NCI-H187 (cell line): ENCODE measurements around the gene GRID2.

Experiments
- DNase-seq, 2 experiments: peaks; one replicate each; lab custom pipeline; 2025; lab: John Stamatoyannopoulos, UW

The GRID2 gene

GRCh38 chr4:92714640-92715039 is 410.9 kb downstream of the GRID2 start:
- no peak for DNase-seq

- DNase-seq: no peak
Observed at GRCh38 chr4:92733231-92733630, 429.5 kb downstream of the GRID2 start.

GRCh38 chr4:92735025-92735665 is 431.4 kb downstream of the GRID2 start:
- no peak for DNase-seq

DNA sequence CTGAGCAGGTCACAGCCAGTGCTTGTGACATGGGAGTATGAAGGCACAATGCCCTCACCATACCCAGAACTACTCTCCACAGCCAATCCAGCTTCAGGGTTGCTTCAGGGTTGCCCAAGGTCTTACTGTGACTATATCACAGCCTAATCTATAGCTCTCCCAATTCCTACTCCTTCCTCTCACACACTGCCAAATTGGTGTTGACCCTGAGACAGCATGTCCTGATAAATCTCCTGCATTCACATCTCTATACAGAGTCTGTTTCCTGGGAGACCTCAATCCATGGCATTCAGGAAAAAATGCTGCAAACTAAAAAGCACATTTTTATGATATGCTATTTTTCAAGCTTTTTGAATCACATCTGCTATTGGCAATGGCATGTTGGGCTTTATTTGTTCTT is 456.7 kb downstream of the GRID2 start:
- no peak for DNase-seq

- DNase-seq: no peak
Observed at GRCh38 chr4:92776080-92776479, 472.3 kb downstream of the GRID2 start.

GRCh38 chr4:92789741-92790140 is 486.0 kb downstream of the GRID2 start:
- DNase-seq: no peak

DNA sequence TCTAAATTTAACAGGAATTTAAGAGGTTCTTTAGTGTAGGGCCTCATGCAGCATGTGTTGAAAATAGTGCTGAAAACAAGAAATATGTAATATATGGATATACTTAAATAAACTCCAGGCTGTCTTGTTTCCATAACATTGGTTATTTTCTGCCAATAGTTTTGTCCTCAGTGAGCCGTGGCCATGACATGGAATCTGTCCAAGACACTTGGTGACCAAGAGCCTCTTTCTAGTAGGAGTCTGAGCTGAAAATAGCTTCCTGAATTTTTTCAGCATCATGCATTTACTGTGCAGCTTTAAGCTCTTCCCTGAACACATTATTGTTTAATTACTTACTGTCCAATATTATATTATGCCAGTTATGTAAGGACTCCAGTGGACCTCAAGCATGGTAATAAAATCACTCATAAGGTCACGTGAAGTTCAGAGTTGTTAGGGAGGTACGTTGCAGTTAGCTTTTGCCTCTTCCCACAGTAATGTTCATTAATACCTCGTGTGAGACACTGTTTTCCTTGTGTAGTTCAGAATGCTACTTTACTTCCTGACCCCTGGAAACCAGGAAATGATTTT is 488.2 kb downstream of the GRID2 start:
- no peak for DNase-seq

DNA sequence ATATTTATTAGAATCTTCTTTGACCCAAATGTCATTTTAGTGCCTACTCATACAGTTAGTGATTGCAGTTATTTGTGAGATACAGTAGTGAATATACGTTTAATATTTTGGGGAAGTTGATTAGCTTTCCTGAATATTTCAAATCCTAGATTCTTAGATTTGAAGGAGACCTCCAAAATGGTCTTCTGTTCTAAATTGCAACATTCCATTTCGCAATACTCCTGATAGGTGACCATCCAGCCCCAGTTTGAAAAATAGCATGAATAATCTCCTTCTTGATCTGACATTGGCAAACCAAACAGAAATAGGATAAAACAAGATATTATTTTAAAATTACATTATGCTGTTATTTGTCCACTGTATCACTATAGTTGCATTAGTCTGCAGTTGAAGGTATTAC is 505.6 kb downstream of the GRID2 start:
- no peak for DNase-seq

- no peak for DNase-seq
Observed at GRCh38 chr4:92812652-92813051, 508.9 kb downstream of the GRID2 start.

- DNase-seq: no peak
Observed at GRCh38 chr4:92814677-92815076, 510.9 kb downstream of the GRID2 start.

- no peak for DNase-seq
Observed at GRCh38 chr4:92825256-92825655, 521.5 kb downstream of the GRID2 start.

- peak in 1 of 2 experiments; percentile 1 for DNase-seq
Observed at GRCh38 chr4:92825791-92826190, 522.0 kb downstream of the GRID2 start.

- no peak for DNase-seq
Observed at GRCh38 chr4:92830771-92831170, 527.0 kb downstream of the GRID2 start.

DNA sequence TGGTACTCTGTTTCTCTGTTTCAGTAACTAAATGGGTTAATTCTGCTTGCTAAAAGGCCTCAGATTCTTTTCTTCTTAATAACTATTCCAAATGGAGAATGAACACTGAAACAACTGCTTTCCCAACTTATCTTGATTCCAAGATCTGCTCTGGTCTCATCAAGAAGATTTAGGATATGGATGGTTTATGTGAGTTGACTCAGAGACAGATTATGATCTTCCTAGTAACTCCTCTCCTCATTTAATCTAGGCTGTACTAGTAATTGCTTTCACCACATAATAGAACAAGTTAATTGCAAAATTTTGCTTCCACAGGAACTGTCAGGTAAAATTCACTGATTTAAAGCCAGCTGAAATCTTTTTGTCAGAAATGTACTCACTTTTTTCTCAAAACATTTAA is 537.1 kb downstream of the GRID2 start:
- no peak for DNase-seq

GRCh38 chr4:92843784-92844183 is 540.0 kb downstream of the GRID2 start:
- DNase-seq: no peak

- DNase-seq: no peak
Observed at GRCh38 chr4:92847026-92847425, 543.3 kb downstream of the GRID2 start.

GRCh38 chr4:92862509-92862908 is 558.7 kb downstream of the GRID2 start:
- no peak for DNase-seq

DNA sequence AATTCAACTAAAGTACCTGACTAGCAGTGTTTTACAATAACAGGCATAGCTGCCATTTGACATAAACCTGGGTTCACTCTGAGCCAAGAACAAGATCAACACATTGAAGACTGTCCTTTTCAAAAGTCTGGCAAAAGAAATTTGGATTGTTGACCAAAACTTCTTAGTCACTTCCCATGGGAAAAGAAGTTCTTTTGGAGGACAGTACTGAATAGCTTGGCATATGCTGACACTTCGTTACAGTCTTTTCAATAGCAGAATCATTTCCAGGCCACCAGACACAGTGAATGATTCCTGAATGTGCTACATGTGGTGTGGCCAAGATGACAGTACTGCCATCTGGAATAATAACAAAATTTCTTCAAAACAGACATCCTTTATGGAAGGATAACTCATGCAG is 560.3 kb downstream of the GRID2 start:
- no peak for DNase-seq

DNA sequence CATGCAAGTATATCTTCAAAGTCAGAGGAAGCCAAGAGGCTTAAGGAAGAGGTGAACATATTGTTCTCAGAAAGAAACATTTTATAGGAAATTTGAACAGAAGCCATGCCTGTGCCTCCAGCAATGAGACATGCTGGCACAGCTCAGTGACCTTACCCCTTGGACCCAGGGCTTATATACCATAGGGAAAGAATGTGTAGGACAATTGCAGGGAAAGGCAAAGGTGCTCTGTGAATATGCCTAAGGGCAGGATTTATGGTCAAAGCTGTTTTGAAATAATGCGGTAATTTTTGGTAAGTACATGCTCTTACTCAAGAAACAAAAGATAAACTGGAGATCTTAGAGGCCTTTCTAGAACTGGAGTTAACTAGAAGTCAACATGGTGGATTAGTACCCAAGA is 568.8 kb downstream of the GRID2 start:
- DNase-seq: no peak

DNA sequence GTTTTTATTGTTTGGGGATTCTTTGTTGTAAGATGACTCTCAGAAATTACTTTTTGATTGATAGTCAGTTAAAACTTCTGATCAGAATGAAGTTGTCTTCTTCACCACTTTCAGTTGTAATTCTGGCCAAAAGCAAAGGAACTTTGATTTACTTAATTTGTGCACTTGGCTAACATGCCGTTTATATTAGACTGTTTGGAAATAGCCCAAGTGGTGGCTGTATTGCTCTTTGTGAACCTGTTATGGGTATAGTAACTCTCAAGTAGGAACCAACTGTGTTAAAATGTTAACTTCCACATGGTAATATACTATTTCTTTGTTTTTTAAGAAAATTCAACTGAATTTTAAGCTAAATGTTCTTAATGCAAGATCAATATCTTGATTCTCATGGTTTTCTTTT is 581.9 kb downstream of the GRID2 start:
- no peak for DNase-seq

DNA sequence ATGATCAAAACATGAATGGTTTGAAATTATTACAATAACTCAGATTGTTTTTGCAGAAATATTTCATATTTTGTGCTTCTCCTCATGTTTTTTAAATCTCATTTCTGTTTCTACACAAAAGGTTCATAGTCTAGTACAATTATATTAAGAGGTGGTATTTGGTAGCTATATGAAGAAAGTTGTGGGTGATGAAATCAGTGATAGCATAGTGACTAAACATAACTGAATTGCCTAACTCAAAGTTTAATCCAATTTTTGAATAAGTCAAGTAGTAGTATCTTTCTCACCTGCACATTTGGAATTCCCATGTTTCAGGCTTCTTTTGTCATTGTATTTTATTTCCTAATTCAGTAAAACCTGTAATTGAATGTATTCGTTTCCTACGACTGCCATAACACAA is 648.7 kb downstream of the GRID2 start:
- DNase-seq: no peak

- no peak for DNase-seq
Observed at GRCh38 chr4:92952897-92953296, 649.1 kb downstream of the GRID2 start.

DNA sequence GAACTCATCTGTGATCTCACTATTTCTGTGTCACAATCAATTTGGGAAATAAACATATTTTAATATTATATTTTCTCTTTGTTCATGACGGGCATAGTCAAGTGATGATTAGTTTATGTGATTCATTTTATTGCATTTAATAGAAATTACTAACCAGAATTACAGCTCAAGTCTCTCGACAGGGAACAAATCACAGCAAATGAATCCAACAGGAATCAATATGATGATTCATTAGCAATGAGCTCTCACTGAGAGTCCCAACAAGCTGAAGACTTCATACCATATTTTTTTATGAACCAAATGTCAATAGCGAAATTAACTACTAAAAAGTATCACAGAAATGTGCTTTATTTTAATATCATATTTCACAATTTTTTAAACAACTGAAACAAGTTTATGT is 649.7 kb downstream of the GRID2 start:
- no peak for DNase-seq

- no peak for DNase-seq
Observed at GRCh38 chr4:92961881-92962280, 658.1 kb downstream of the GRID2 start.
